Erythroblast (primary cell): ENCODE data around the gene WDR93.

ENCODE experiments used
- GATA1 ChIP-seq: IDR thresholded peaks from 2 replicates; pipeline ENCODE4 v1.6.1; 2011; ENCODE audit warnings: low read depth, mild to moderate bottlenecking, control low read depth, low read length, moderate library complexity
- POLR2A ChIP-seq: IDR thresholded peaks from 2 replicates; pipeline ENCODE4 v1.6.1; 2011; ENCODE audit warnings: mild to moderate bottlenecking, low read length

- no peak for TF ChIP-seq POLR2A
- no peak for TF ChIP-seq GATA1
Measured at GRCh38 chr15:89645680-89646079, 44.9 kb upstream of the WDR93 start.
